GM12878 (cell line): ENCODE measurements around the gene ANKRD16. TPM values are rescaled to one million over a fixed set of nuclear protein-coding genes. Genes with fewer than 3 reads are reported as not detected.

ENCODE experiments used
- BACH1 ChIP-seq: fragments of 450-650 bp; IDR thresholded peaks from 2 replicates; pipeline ENCODE4 v1.6.1; 2017; ENCODE audit warnings: mild to moderate bottlenecking, borderline replicate concordance
- BMI1 ChIP-seq: fragments of 450-650 bp; IDR thresholded peaks from 2 replicates; pipeline ENCODE4 v1.6.1; 2016; ENCODE audit warnings: mild to moderate bottlenecking, moderate library complexity, borderline replicate concordance
- CBX5 ChIP-seq: sonication (generic); IDR thresholded peaks from 2 replicates; pipeline ENCODE4 v1.6.1; 2016; ENCODE audit warnings: low read depth, moderate library complexity, mild to moderate bottlenecking, inconsistent platforms
- CREB1 ChIP-seq: IDR thresholded peaks from 2 replicates; pipeline ENCODE4 v1.6.1; 2012; ENCODE audit warnings: low read depth, mild to moderate bottlenecking, inconsistent platforms
- MYC ChIP-seq: IDR thresholded peaks from 2 replicates; pipeline ENCODE4 v1.6.1; 2011; ENCODE audit warnings: mild to moderate bottlenecking, low read length, moderate library complexity, inconsistent platforms; ENCODE audit not compliant: insufficient read depth, insufficient replicate concordance, insufficient read length, severe bottlenecking
- NFYA ChIP-seq: IDR thresholded peaks from 2 replicates; pipeline ENCODE4 v1.6.1; 2011; ENCODE audit warnings: low read depth, mild to moderate bottlenecking, low read length, improper control_type of control experiment, borderline replicate concordance
- PAX5 ChIP-seq: IDR thresholded peaks from 2 replicates; pipeline ENCODE4 v1.6.1; 2011; ENCODE audit warnings: low read depth, low read length, borderline replicate concordance
- PML ChIP-seq: IDR thresholded peaks from 2 replicates; pipeline ENCODE4 v1.6.1; 2012; ENCODE audit warnings: low read length, inconsistent platforms
- RBBP5 ChIP-seq: fragments of 200-600 bp; sonication (generic); conservative IDR thresholded peaks from 2 replicates; pipeline ENCODE4 v1.6.1; 2016
- RUNX3 ChIP-seq: IDR thresholded peaks from 2 replicates; pipeline ENCODE4 v1.6.1; 2012; ENCODE audit warnings: low read length, inconsistent platforms
- SRF ChIP-seq, 2 experiments: IDR thresholded peaks; 2 replicates each; pipeline ENCODE4 v1.6.1; 2011; ENCODE audit warnings: low read depth in 2 of 2, low read length in 2 of 2, mild to moderate bottlenecking in 1 of 2, moderate library complexity in 1 of 2
- TBL1XR1 ChIP-seq: IDR thresholded peaks from 2 replicates; pipeline ENCODE4 v1.6.1; 2012; ENCODE audit warnings: low read depth, low read length, improper control_type of control experiment
- YBX1 ChIP-seq: fragments of 450-650 bp; IDR thresholded peaks from 2 replicates; pipeline ENCODE4 v1.6.1; 2016; ENCODE audit warnings: antibody characterized with exemption
- ZNF217 ChIP-seq: fragments of 450-650 bp; IDR thresholded peaks from 2 replicates; pipeline ENCODE4 v1.6.1; 2017; ENCODE audit warnings: antibody characterized with exemption, mild to moderate bottlenecking
- ZNF384 ChIP-seq: IDR thresholded peaks from 2 replicates; pipeline ENCODE4 v1.6.1; 2012; ENCODE audit warnings: low read depth, mild to moderate bottlenecking, low read length, improper control_type of control experiment, borderline replicate concordance
- polyA plus RNA-seq, 11 experiments: library from polyadenylated mRNA; depleted of rRNA in 4 of 11; unstranded in 6 of 11; stranded (reverse) in 5 of 11; fragments of >200 nt; fragmentation: Nextera tagmentation in 4 of 11; fragmentation: Illumina TruSeq in 1 of 11; extraction: Ambion mirVana in 4 of 11; extraction: Trizol in 1 of 11; gene quantifications; 1 replicate in 1 of 11; 2 replicates in 10 of 11; pipeline versions ENCODE4 v1.2.1 to v1.2.3, GENCODE V29; 2011 to 2016; ENCODE audit warnings: inconsistent platforms in 2 of 11, missing spikeins in 2 of 11, low read depth in 1 of 11
- total RNA-seq, 4 experiments: library from RNA; depleted of rRNA in 3 of 4; stranded (reverse); fragments of >200 nt in 3 of 4; fragmentation: Illumina TruSeq in 1 of 4; extraction: Trizol in 1 of 4; gene quantifications; 2 replicates each; pipeline versions ENCODE4 v1.2.1 to v1.2.3, GENCODE V29; 2013 to 2021
- TF ChIP-seq, protein P1 (sequence below): fragments of 450-650 bp; IDR thresholded peaks from 2 replicates; pipeline ENCODE4 v1.6.1; 2017; ENCODE audit warnings: mild to moderate bottlenecking, moderate library complexity
- TF ChIP-seq, protein P2 (sequence below): fragments of 450-650 bp; IDR thresholded peaks from 2 replicates; pipeline ENCODE4 v1.6.1; 2017; ENCODE audit warnings: mild to moderate bottlenecking, low read depth, inconsistent platforms; ENCODE audit not compliant: poor library complexity, severe bottlenecking
- TF ChIP-seq, protein P3 (sequence below): fragments of 450-650 bp; IDR thresholded peaks from 2 replicates; pipeline ENCODE4 v1.6.1; 2014; ENCODE audit warnings: mild to moderate bottlenecking
- TF ChIP-seq, protein P4 (sequence below): fragments of 150-350 bp; IDR thresholded peaks from 2 replicates; pipeline ENCODE4 v1.6.1; 2014; ENCODE audit warnings: mild to moderate bottlenecking, low read depth, low read length
- TF ChIP-seq, protein P5 (sequence below): IDR thresholded peaks from 2 replicates; pipeline ENCODE4 v1.6.1; 2011; ENCODE audit warnings: mild to moderate bottlenecking, low read depth, low read length, moderate library complexity; ENCODE audit not compliant: insufficient replicate concordance

Gene ANKRD16
- total and polyA plus RNA-seq, 10 of the 15 experiments (the other 5 are each of a cell fraction or from before 2014, with no cell fraction given): 0.57 to 13.6 (median 4.4) TPM

DNA sequence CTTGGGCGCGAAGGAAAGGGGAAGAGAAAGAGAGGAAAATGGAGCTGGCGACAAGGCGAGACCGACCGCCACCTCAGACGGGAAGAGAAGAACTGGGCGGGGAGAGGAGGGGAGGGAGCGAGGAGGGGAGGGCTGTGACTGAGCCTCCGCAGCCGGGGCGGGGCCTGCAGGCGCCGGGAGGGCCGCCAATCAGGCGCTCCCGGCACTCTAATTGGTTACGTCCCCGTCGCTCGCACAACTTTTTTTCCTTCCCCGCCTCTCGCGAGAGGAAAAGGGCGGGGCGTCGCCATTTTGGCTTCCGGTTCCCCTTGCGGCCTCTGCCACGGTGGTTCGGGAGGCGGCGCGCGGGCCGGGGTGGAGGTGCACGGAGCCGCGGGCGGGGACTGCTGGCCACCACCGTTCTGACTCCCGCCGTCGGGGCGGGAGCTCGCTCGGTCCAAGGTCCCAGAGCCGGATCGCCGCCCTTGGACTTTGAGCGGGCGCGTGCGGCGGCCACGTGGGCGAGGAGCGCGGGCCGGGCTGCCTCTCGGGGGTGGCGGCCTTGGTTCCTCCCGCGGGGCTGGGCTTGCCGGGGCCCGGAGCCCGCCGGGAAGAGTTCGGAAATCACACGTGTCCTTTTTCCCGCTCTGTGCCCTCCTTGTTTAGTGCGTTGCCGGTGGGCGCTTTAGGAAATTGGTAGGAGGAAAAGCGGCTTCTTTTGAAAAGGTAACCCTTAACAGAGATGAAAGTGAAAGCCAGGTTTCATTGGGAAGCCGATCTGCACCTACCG, 76.2 kb downstream of the ANKRD16 start, which contains the start of gene GDI2 (continued):
- TF ChIP-seq ZNF384 (peak; percentile 96), PAX5 (no peak), YBX1 (no peak), RUNX3 (peak; percentile 3; the same call in 1 of the 2 replicates), MYC (peak; percentile 99), CBX5 (0 out of 2 replicates have a peak, but pooled peaks have one; percentile 19), NFYA (no peak), TBL1XR1 (peak; percentile 30; the same call in 1 of the 2 replicates), RBBP5 (peak; percentile 96), CREB1 (peak; percentile 62; the same call in 1 of the 2 replicates), BACH1 (peak; percentile 85), ZNF217 (peak; percentile 38; the same call in 1 of the 2 replicates), SRF (IDR thresholded peaks at IDR 0.05; ENCODE audit: low read depth in 2 of 2, low read length in 2 of 2) (0 out of 4 replicates have a peak, but pooled peaks have one; percentile 10 to 40), BMI1 (no peak), PML (peak; percentile 80)
- TF ChIP-seq, protein P1, sequence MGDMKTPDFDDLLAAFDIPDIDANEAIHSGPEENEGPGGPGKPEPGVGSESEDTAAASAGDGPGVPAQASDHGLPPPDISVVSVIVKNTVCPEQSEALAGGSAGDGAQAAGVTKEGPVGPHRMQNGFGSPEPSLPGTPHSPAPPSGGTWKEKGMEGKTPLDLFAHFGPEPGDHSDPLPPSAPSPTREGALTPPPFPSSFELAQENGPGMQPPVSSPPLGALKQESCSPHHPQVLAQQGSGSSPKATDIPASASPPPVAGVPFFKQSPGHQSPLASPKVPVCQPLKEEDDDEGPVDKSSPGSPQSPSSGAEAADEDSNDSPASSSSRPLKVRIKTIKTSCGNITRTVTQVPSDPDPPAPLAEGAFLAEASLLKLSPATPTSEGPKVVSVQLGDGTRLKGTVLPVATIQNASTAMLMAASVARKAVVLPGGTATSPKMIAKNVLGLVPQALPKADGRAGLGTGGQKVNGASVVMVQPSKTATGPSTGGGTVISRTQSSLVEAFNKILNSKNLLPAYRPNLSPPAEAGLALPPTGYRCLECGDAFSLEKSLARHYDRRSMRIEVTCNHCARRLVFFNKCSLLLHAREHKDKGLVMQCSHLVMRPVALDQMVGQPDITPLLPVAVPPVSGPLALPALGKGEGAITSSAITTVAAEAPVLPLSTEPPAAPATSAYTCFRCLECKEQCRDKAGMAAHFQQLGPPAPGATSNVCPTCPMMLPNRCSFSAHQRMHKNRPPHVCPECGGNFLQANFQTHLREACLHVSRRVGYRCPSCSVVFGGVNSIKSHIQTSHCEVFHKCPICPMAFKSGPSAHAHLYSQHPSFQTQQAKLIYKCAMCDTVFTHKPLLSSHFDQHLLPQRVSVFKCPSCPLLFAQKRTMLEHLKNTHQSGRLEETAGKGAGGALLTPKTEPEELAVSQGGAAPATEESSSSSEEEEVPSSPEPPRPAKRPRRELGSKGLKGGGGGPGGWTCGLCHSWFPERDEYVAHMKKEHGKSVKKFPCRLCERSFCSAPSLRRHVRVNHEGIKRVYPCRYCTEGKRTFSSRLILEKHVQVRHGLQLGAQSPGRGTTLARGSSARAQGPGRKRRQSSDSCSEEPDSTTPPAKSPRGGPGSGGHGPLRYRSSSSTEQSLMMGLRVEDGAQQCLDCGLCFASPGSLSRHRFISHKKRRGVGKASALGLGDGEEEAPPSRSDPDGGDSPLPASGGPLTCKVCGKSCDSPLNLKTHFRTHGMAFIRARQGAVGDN: peak; percentile 88
- TF ChIP-seq, protein P2, sequence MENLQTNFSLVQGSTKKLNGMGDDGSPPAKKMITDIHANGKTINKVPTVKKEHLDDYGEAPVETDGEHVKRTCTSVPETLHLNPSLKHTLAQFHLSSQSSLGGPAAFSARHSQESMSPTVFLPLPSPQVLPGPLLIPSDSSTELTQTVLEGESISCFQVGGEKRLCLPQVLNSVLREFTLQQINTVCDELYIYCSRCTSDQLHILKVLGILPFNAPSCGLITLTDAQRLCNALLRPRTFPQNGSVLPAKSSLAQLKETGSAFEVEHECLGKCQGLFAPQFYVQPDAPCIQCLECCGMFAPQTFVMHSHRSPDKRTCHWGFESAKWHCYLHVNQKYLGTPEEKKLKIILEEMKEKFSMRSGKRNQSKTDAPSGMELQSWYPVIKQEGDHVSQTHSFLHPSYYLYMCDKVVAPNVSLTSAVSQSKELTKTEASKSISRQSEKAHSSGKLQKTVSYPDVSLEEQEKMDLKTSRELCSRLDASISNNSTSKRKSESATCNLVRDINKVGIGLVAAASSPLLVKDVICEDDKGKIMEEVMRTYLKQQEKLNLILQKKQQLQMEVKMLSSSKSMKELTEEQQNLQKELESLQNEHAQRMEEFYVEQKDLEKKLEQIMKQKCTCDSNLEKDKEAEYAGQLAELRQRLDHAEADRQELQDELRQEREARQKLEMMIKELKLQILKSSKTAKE: no peak
- TF ChIP-seq, protein P3, sequence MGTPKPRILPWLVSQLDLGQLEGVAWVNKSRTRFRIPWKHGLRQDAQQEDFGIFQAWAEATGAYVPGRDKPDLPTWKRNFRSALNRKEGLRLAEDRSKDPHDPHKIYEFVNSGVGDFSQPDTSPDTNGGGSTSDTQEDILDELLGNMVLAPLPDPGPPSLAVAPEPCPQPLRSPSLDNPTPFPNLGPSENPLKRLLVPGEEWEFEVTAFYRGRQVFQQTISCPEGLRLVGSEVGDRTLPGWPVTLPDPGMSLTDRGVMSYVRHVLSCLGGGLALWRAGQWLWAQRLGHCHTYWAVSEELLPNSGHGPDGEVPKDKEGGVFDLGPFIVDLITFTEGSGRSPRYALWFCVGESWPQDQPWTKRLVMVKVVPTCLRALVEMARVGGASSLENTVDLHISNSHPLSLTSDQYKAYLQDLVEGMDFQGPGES: peak; percentile 33; the same call in 1 of the 2 replicates
- TF ChIP-seq, protein P4, sequence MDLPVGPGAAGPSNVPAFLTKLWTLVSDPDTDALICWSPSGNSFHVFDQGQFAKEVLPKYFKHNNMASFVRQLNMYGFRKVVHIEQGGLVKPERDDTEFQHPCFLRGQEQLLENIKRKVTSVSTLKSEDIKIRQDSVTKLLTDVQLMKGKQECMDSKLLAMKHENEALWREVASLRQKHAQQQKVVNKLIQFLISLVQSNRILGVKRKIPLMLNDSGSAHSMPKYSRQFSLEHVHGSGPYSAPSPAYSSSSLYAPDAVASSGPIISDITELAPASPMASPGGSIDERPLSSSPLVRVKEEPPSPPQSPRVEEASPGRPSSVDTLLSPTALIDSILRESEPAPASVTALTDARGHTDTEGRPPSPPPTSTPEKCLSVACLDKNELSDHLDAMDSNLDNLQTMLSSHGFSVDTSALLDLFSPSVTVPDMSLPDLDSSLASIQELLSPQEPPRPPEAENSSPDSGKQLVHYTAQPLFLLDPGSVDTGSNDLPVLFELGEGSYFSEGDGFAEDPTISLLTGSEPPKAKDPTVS: no peak
- TF ChIP-seq, protein P5, sequence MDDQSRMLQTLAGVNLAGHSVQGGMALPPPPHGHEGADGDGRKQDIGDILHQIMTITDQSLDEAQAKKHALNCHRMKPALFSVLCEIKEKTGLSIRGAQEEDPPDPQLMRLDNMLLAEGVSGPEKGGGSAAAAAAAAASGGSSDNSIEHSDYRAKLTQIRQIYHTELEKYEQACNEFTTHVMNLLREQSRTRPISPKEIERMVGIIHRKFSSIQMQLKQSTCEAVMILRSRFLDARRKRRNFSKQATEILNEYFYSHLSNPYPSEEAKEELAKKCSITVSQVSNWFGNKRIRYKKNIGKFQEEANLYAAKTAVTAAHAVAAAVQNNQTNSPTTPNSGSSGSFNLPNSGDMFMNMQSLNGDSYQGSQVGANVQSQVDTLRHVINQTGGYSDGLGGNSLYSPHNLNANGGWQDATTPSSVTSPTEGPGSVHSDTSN: peak; percentile 96
